Hepatocyte (in vitro differentiated cells): ENCODE measurements around the gene POLR2M. TPM values are rescaled to one million over a fixed set of nuclear protein-coding genes. Genes with fewer than 3 reads are reported as not detected.

Experiments
- DNase-seq: peaks from one replicate; pipeline ENCODE4 v3.0.0-alpha.2; 2016; ENCODE audit warnings: low spot score
- H2AFZ ChIP-seq: fragments of 200-600 bp; sonication (generic); 2 replicates; pipeline ENCODE4 v1.6.0; 2016; ENCODE audit warnings: antibody characterized with exemption, mild to moderate bottlenecking
- H3K27ac ChIP-seq: fragments of 200-600 bp; sonication (generic); 2 replicates; pipeline ENCODE4 v1.5.1; 2016; ENCODE audit warnings: mild to moderate bottlenecking
- H3K27me3 ChIP-seq: fragments of 200-600 bp; sonication (generic); 2 replicates; pipeline ENCODE4 v1.6.1; 2016
- H3K36me3 ChIP-seq: fragments of 200-600 bp; sonication (generic); replicated peaks from 2 replicates; pipeline ENCODE4 v1.5.1; 2016; ENCODE audit warnings: low read depth; ENCODE audit not compliant: insufficient read depth
- H3K4me1 ChIP-seq: fragments of 200-600 bp; sonication (generic); 2 replicates; pipeline ENCODE4 v1.5.1; 2016; ENCODE audit warnings: mild to moderate bottlenecking, moderate library complexity; ENCODE audit not compliant: insufficient read depth
- H3K4me2 ChIP-seq: fragments of 200-600 bp; sonication (generic); 2 replicates; pipeline ENCODE4 v1.6.0; 2016
- H3K4me3 ChIP-seq: fragments of 200-600 bp; sonication (generic); 2 replicates; pipeline ENCODE4 v1.5.1; 2016; ENCODE audit warnings: mild to moderate bottlenecking
- H3K79me2 ChIP-seq: fragments of 200-600 bp; sonication (generic); 2 replicates; pipeline ENCODE4 v1.6.0; 2017; ENCODE audit warnings: mild to moderate bottlenecking
- H3K9me2 ChIP-seq: fragments of 200-600 bp; sonication (generic); replicated peaks from 2 replicates; pipeline ENCODE4 v1.6.0; 2017; ENCODE audit warnings: mild to moderate bottlenecking; ENCODE audit not compliant: insufficient read depth
- H3K9me3 ChIP-seq: fragments of 200-600 bp; sonication (generic); 2 replicates; pipeline ENCODE4 v1.5.1; 2016; ENCODE audit warnings: low read depth, mild to moderate bottlenecking
- H4K20me1 ChIP-seq: fragments of 200-600 bp; sonication (generic); 2 replicates; pipeline ENCODE4 v1.6.0; 2016; ENCODE audit warnings: mild to moderate bottlenecking; ENCODE audit not compliant: insufficient read depth, poor library complexity, severe bottlenecking
- EZH2 ChIP-seq: fragments of 200-600 bp; sonication (generic); IDR thresholded peaks from 2 replicates; pipeline ENCODE4 v1.6.1; 2016; ENCODE audit warnings: antibody characterized with exemption, mild to moderate bottlenecking, borderline replicate concordance
- EZH2phosphoT487 ChIP-seq: fragments of 200-600 bp; sonication (generic); IDR thresholded peaks from one replicate; pipeline ENCODE4 v1.6.1; 2018; ENCODE audit warnings: antibody characterized with exemption, mild to moderate bottlenecking, low read depth, moderate library complexity; ENCODE audit not compliant: unreplicated experiment, severe bottlenecking
- whole genome bisulfite sequencing: methylation state at CpG from one replicate; pipeline ENCODE4 v1.1.6; 2016; ENCODE audit warnings: low lambda C conversion rate; ENCODE audit errors: missing lambda C conversion rate; 5-methylcytosine and 5-hydroxymethylcytosine counted together
- polyA plus RNA-seq: library from polyadenylated mRNA; unstranded; fragments of >200 nt; fragmentation: Nextera tagmentation; extraction: Ambion mirVana; gene quantifications from 2 replicates; pipeline ENCODE4 v1.2.1, GENCODE V29; 2016
- total RNA-seq: library from RNA; depleted of rRNA; stranded (reverse); fragments of >200 nt; gene quantifications from 2 replicates; pipeline ENCODE4 v1.2.3, GENCODE V29; 2014
- TF ChIP-seq, protein P1 (sequence below): fragments of 200-600 bp; sonication (generic); IDR thresholded peaks from 2 replicates; pipeline ENCODE4 v1.5.1; 2016; ENCODE audit warnings: antibody characterized with exemption, mild to moderate bottlenecking; ENCODE audit not compliant: poor library complexity

POLR2M gene
- total and polyA plus RNA-seq, 2 experiments from 2014 or later: 27.0 to 145 TPM

DNA sequence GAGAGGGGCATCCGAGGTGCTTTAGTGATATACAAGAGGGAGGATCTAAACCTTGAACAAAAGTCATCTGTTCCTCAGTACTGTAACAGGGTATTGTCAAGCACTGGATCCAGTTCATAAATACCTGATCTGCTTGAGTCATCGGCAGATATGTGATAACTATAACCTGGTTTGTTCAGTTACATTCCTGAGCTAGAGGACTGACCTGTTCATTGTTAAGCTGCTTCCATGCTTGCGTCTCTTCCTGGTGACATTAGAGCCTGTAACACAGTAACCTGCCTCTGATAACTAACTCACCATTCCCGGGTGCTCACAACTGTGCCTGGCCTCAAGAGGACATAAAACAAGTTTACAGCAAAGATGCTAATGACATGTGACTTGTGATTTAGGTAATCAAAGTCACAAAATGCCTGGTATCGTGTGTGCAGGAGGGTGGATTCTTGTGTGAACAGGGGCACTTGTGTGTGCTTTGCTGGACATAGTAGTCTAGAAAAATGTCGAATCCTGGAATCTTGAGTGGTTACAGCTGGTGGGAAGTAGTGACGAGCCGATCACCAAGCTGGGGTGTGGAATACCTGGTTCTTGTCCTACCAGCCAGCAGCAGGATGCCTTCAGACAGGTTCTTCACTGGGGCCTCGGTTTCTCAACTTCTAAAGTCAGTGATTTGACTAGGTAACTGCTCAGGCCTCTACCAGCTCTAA lies 30.9 kb upstream of the POLR2M start:
- peak overlapping the region; percentile 71 for H3K27ac ChIP-seq
- TF ChIP-seq EZH2 (no peak), EZH2phosphoT487 (no peak)
- TF ChIP-seq, protein P1, sequence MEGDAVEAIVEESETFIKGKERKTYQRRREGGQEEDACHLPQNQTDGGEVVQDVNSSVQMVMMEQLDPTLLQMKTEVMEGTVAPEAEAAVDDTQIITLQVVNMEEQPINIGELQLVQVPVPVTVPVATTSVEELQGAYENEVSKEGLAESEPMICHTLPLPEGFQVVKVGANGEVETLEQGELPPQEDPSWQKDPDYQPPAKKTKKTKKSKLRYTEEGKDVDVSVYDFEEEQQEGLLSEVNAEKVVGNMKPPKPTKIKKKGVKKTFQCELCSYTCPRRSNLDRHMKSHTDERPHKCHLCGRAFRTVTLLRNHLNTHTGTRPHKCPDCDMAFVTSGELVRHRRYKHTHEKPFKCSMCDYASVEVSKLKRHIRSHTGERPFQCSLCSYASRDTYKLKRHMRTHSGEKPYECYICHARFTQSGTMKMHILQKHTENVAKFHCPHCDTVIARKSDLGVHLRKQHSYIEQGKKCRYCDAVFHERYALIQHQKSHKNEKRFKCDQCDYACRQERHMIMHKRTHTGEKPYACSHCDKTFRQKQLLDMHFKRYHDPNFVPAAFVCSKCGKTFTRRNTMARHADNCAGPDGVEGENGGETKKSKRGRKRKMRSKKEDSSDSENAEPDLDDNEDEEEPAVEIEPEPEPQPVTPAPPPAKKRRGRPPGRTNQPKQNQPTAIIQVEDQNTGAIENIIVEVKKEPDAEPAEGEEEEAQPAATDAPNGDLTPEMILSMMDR: no peak

DNA sequence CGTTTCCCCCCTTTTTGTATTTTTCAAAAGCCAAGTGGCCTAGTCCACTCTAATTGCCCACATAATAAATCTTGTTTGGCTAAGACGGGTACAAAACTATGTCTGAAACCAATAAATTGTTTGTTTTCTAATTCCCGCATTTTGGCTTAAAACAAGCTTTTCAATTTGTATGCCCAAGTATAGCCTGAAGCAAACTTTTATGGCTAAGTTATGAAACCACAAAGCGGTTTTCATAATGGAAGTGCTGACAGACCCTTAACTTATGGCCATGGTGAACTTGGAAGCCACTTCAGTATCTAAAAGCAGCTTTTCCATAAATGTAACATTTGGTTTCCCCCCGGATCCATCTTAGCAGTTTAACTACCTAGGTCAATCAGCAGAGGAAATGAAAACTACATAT lies 29.9 kb upstream of the POLR2M start:
- H3K27me3 ChIP-seq: no peaks in the 10 kb centered on the region
- H3K4me2 ChIP-seq: no peak overlapping the region
- H3K4me1 ChIP-seq: peaks cover 11% of the 10 kb centered on the region
- no peaks in the 10 kb centered on the region for H3K36me3 ChIP-seq
- DNase-seq: no peak
- no peak overlapping the region for H3K27ac ChIP-seq
- no peak for TF ChIP-seq EZH2phosphoT487
- TF ChIP-seq, protein P1: no peak
- no peak for TF ChIP-seq EZH2
- H3K79me2 ChIP-seq: no peaks in the 10 kb centered on the region
- WGBS: 69% methylated on average over 5 of the region's 5 CpGs
- no peak overlapping the region for H3K4me3 ChIP-seq
- no peaks in the 10 kb centered on the region for H3K9me3 ChIP-seq
- no peaks in the 10 kb centered on the region for H4K20me1 ChIP-seq
- no peak overlapping the region for H2AFZ ChIP-seq
- H3K9me2 ChIP-seq: no peaks in the 10 kb centered on the region

More for the DNA sequence above, 30.9 kb upstream of the POLR2M start:
- Histone ChIP-seq H3K9me2 (no peaks in the 10 kb centered on the region), H3K27me3 (no peaks in the 10 kb centered on the region), H3K79me2 (no peaks in the 10 kb centered on the region), H3K9me3 (no peaks in the 10 kb centered on the region), H3K4me3 (no peak overlapping the region), H3K36me3 (no peaks in the 10 kb centered on the region), H3K4me2 (no peak overlapping the region), H3K4me1 (peaks cover 11% of the 10 kb centered on the region), H4K20me1 (no peaks in the 10 kb centered on the region), H2AFZ (no peak overlapping the region)
- peak; percentile 36 for DNase-seq
- 69% methylated on average over 9 of the region's 9 CpGs for WGBS

DNA sequence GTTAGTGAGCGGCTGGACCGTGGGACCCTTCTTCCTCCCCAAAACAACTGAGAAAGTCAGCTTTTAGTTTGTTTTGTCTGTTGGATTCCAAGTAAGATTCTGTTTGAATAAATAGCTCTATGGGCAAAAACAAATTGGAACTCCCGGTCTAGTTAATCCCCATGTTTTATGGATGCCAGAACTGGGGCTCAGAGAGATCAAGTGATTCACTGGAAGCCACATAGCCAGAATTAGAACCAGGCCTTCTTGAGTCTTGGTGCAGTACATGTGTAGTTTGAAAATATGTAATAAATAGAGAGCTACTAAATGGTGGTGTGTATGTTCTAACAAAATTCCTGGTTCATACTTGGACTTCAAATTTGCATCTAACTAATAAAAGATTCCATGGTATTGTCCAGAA lies 29.3 kb upstream of the POLR2M start:
- Histone ChIP-seq H2AFZ (no peak overlapping the region), H4K20me1 (no peaks in the 10 kb centered on the region), H3K27me3 (no peaks in the 10 kb centered on the region), H3K4me3 (no peak overlapping the region), H3K4me1 (peaks cover 11% of the 10 kb centered on the region), H3K4me2 (no peak overlapping the region), H3K79me2 (no peaks in the 10 kb centered on the region), H3K36me3 (no peaks in the 10 kb centered on the region), H3K9me3 (no peaks in the 10 kb centered on the region), H3K9me2 (no peaks in the 10 kb centered on the region), H3K27ac (no peak overlapping the region)
- DNase-seq: no peak
- no peak for TF ChIP-seq EZH2phosphoT487
- TF ChIP-seq, protein P1: no peak
- no peak for TF ChIP-seq EZH2
- 64% methylated on average over 3 of the region's 3 CpGs for WGBS
